ENCODE data around the gene SLC19A2. TPM values are rescaled to one million over a fixed set of nuclear protein-coding genes. Genes with fewer than 3 reads are reported as not detected.
"Not testable (repeated sequence)": the region's sequence is repeated elsewhere in the genome, so short reads cannot be mapped to it uniquely, and the experiment has no call there.

The SLC19A2 gene
- total RNA-seq (10 to 100 TPM; 12.0 to 15.4 TPM), polyA plus RNA-seq (ENCODE audit: insufficient read length in 6 of 6) (10 to 100 TPM; 13.2 to 16.1 (median 13.9) TPM)
- long read RNA-seq, donor 1, transcript SLC19A2-201 (6 exons, 3,671 nt), result major isoform, 5 of 13 reads
- long read RNA-seq, donor 1, partial matches to known transcripts, result 8 of 13 reads
- long read RNA-seq, donor 1, other reads (novel, unspliced or antisense), result 0 of 13 reads
- long read RNA-seq, donor 2, partial matches to known transcripts, result 0 of 4 reads
- long read RNA-seq, donor 2, other reads (novel, unspliced or antisense), result 0 of 4 reads
- long read RNA-seq, donor 3, partial matches to known transcripts, result 0 of 2 reads
- long read RNA-seq, donor 3, other reads (novel, unspliced or antisense), result 0 of 2 reads
- long read RNA-seq, donor 4, partial matches to known transcripts, result 1 of 2 reads
- long read RNA-seq, donor 4, other reads (novel, unspliced or antisense), result 1 of 2 reads
- long read RNA-seq, donor 5, partial matches to known transcripts, result 5 of 7 reads
- long read RNA-seq, donor 5, other reads (novel, unspliced or antisense), result 0 of 7 reads
- long read RNA-seq, donor 6, partial matches to known transcripts, result 5 of 6 reads
- long read RNA-seq, donor 6, other reads (novel, unspliced or antisense), result 0 of 6 reads
- long read RNA-seq, donor 7, partial matches to known transcripts, result 0 of 1 reads
- long read RNA-seq, donor 7, other reads (novel, unspliced or antisense), result 0 of 1 reads
- long read RNA-seq, donor 8, partial matches to known transcripts, result 0 of 1 reads
- long read RNA-seq, donor 8, other reads (novel, unspliced or antisense), result 0 of 1 reads
- long read RNA-seq, donor 9, result 0 reads
- long read RNA-seq, donor 10, partial matches to known transcripts, result 0 of 1 reads
- long read RNA-seq, donor 10, other reads (novel, unspliced or antisense), result 0 of 1 reads
- long read RNA-seq, donor 11, partial matches to known transcripts, result 5 of 5 reads
- long read RNA-seq, donor 11, other reads (novel, unspliced or antisense), result 0 of 5 reads
- long read RNA-seq, donor 12, partial matches to known transcripts, result 0 of 3 reads
- long read RNA-seq, donor 12, other reads (novel, unspliced or antisense), result 0 of 3 reads

- H3K27me3 ChIP-seq, result no peaks in the 10 kb centered on the region
- H3K9me3 ChIP-seq, result no peaks in the 10 kb centered on the region
- no peaks in the 10 kb centered on the region for H3K36me3 ChIP-seq
- peak; percentile 96 for ATAC-seq
- peaks cover 0 to 41% of the 10 kb centered on the region in 2 donors for H3K4me1 ChIP-seq
- intact Hi-C loops (cut with DNase I), result no loop called here
- peak in 1 of 2 donors; percentile 34 for TF ChIP-seq CTCF (IDR thresholded peaks at IDR 0.05)
- H3K27ac ChIP-seq, result peak within 1 kb of the TSS; percentile 96 to 97
- DNase-seq, result peak; percentile 99 to 100 (median 100)
- H3K4me3 ChIP-seq, result peak within 1 kb of the TSS; percentile 61 to 95
Observed at GRCh38 chr1:169485431-169486280, at the start of gene SLC19A2. TSS of gene SLC19A2 (minus strand) at chr1:169485944. CDS start at chr1:169485766, 178 bp downstream.

- H3K4me3 ChIP-seq, result no peak overlapping the region
- no peaks in the 10 kb centered on the region for H3K4me1 ChIP-seq
- no peaks in the 10 kb centered on the region for H3K9me3 ChIP-seq
- H3K27ac ChIP-seq, result no peak overlapping the region
- no peak for TF ChIP-seq CTCF (IDR thresholded peaks at IDR 0.05)
- no peaks in the 10 kb centered on the region for H3K27me3 ChIP-seq
- intact Hi-C loops (cut with DNase I), result no loop called here
- no peak for DNase-seq
- H3K36me3 ChIP-seq, result no peaks in the 10 kb centered on the region
- ATAC-seq, result no peak
Observed at GRCh38 chr1:169534653-169535052, 48.9 kb upstream of the SLC19A2 start.

GRCh38 chr1:169533528-169534190 lies 47.9 kb upstream of the SLC19A2 start:
- H3K9me3 ChIP-seq; H3K27me3 ChIP-seq; ATAC-seq; H3K36me3 ChIP-seq; intact Hi-C loops (cut with DNase I); H3K27ac ChIP-seq; H3K4me3 ChIP-seq; H3K4me1 ChIP-seq; DNase-seq: not testable (repeated sequence)

- TF ChIP-seq CTCF (IDR thresholded peaks at IDR 0.05), result no peak
- H3K27me3 ChIP-seq, result no peaks in the 10 kb centered on the region
- intact Hi-C loops (cut with DNase I), result no loop called here
Observed at GRCh38 chr1:169530448-169530847, 44.7 kb upstream of the SLC19A2 start.

More at GRCh38 chr1:169530448-169530847, 44.7 kb upstream of the SLC19A2 start:
- Histone ChIP-seq H3K4me1 (peaks cover 0 to 7% of the 10 kb centered on the region in 2 donors), H3K27ac (no peak overlapping the region), H3K9me3 (no peaks in the 10 kb centered on the region), H3K4me3 (no peak overlapping the region), H3K36me3 (no peaks in the 10 kb centered on the region)
- no peak for ATAC-seq
- DNase-seq, result no peak
